ENCODE measurements around the gene NELFB. TPM values are rescaled to one million over a fixed set of nuclear protein-coding genes. Genes with fewer than 3 reads are reported as not detected.

Gene NELFB
- total RNA-seq, 3 donors from 2014 or later (not counting 1 experiment from before 2014, with no cell fraction given): 42.9 to 53.8 (median 52.6) TPM

GRCh38 chr9:137251490-137252268 is 3.4 kb upstream of the NELFB start:
- H3K4me3 Mint-ChIP-seq: peak overlapping the region; percentile 25
- 93% methylated on average over 22 of the region's 22 CpGs for WGBS (ENCODE audit: insufficient coverage)
- intact Hi-C loops (cut with micrococcal nuclease): no loop called here
- ATAC-seq (no peak), DNase-seq (no peak)
- TF ChIP-seq CTCF (IDR thresholded peaks at IDR 0.05): no peak
- H3K4me3 ChIP-seq (ENCODE audit: low read length): no peak overlapping the region
- no peaks in the 10 kb centered on the region for H3K27me3 ChIP-seq (ENCODE audit: control insufficient read depth, insufficient read depth, low read length)
- H3K9me3 Mint-ChIP-seq: no peaks in the 10 kb centered on the region
- no peaks in the 10 kb centered on the region for H3K36me3 Mint-ChIP-seq
- H3K9me3 ChIP-seq (ENCODE audit: control insufficient read depth, insufficient read depth, low read length): no peaks in the 10 kb centered on the region
- no peak overlapping the region for H3K27ac ChIP-seq (ENCODE audit: low read length)
- peaks cover under 1% of the 10 kb centered on the region for H3K36me3 ChIP-seq (ENCODE audit: control insufficient read depth, insufficient read depth, low read length)
- H3K27ac Mint-ChIP-seq: no peak overlapping the region
- peaks cover 0 to 6% of the 10 kb centered on the region in 2 donors for H3K4me1 Mint-ChIP-seq
- no peaks in the 10 kb centered on the region for H3K27me3 Mint-ChIP-seq (ENCODE audit: low read depth in 2 of 2)
- peaks cover 22% of the 10 kb centered on the region for H3K4me1 ChIP-seq (ENCODE audit: control insufficient read depth, insufficient read depth, low read length)

- no peaks in the 10 kb centered on the region for H3K27me3 ChIP-seq (ENCODE audit: control insufficient read depth, insufficient read depth, low read length)
- Mint-ChIP-seq H3K27me3 (ENCODE audit: low read depth in 2 of 2) (no peaks in the 10 kb centered on the region), H3K27ac (no peak overlapping the region), H3K9me3 (no peaks in the 10 kb centered on the region), H3K4me3 (peak overlapping the region; percentile 45), H3K36me3 (no peaks in the 10 kb centered on the region), H3K4me1 (peaks cover 0 to 6% of the 10 kb centered on the region in 2 donors)
- no peak for DNase-seq
- intact Hi-C loops (cut with micrococcal nuclease): no loop called here
- WGBS (ENCODE audit: insufficient coverage): 85% methylated on average over 34 of the region's 35 CpGs
- no peak overlapping the region for H3K4me3 ChIP-seq (ENCODE audit: low read length)
- H3K27ac ChIP-seq (ENCODE audit: low read length): no peak overlapping the region
- peaks cover 25% of the 10 kb centered on the region for H3K4me1 ChIP-seq (ENCODE audit: control insufficient read depth, insufficient read depth, low read length)
- no peak for ATAC-seq
- no peaks in the 10 kb centered on the region for H3K9me3 ChIP-seq (ENCODE audit: control insufficient read depth, insufficient read depth, low read length)
- H3K36me3 ChIP-seq (ENCODE audit: control insufficient read depth, insufficient read depth, low read length): peaks cover 5% of the 10 kb centered on the region
- no peak for TF ChIP-seq CTCF (IDR thresholded peaks at IDR 0.05)
Observed at GRCh38 chr9:137252555-137253506, 2.3 kb upstream of the NELFB start.

- no peaks in the 10 kb centered on the region for H3K36me3 Mint-ChIP-seq
Observed at GRCh38 chr9:137253717-137254623, 1.2 kb upstream of the NELFB start.

More at GRCh38 chr9:137253717-137254623, 1.2 kb upstream of the NELFB start:
- Mint-ChIP-seq H3K4me1 (peaks cover 0 to 6% of the 10 kb centered on the region in 2 donors), H3K9me3 (no peaks in the 10 kb centered on the region), H3K4me3 (peak overlapping the region; percentile 86), H3K27ac (peak overlapping the region in 1 of 2 donors; percentile 81), H3K27me3 (ENCODE audit: low read depth in 2 of 2) (no peaks in the 10 kb centered on the region)
- peak overlapping the region; percentile 85 for H3K4me3 ChIP-seq (ENCODE audit: low read length)
- no peaks in the 10 kb centered on the region for H3K9me3 ChIP-seq (ENCODE audit: control insufficient read depth, insufficient read depth, low read length)
- no peaks in the 10 kb centered on the region for H3K27me3 ChIP-seq (ENCODE audit: control insufficient read depth, insufficient read depth, low read length)
- no peak for DNase-seq
- WGBS (ENCODE audit: insufficient coverage): 93% methylated on average over 21 of the region's 21 CpGs
- peaks cover 25% of the 10 kb centered on the region for H3K4me1 ChIP-seq (ENCODE audit: control insufficient read depth, insufficient read depth, low read length)
- intact Hi-C loops (cut with micrococcal nuclease): no loop called here
- no peak overlapping the region for H3K27ac ChIP-seq (ENCODE audit: low read length)
- no peak for TF ChIP-seq CTCF (IDR thresholded peaks at IDR 0.05)
- ATAC-seq: no peak
- H3K36me3 ChIP-seq (ENCODE audit: control insufficient read depth, insufficient read depth, low read length): peaks cover 7% of the 10 kb centered on the region

Data from natural killer cell (primary cell).